K562 (cell line): ENCODE measurements around the gene NFYC. TPM values are rescaled to one million over a fixed set of nuclear protein-coding genes. Genes with fewer than 3 reads are reported as not detected.

ENCODE experiments used
- ATAC-seq: fragments of 200-7000 bp; cut with Tn5 transposase; 3 replicates; pipeline ENCODE4 v1.9.1; 2020; ENCODE audit warnings: moderate library complexity
- BruUV-seq: library from RNA; stranded (reverse); fragments of 400-500 nt; replicated peaks from 2 replicates; lab custom pipeline; 2021; lab: Mats Ljungman, UMichigan
- CTCF ChIA-PET: fragments of 300-600 bp; formaldehyde crosslinking; extraction: SDS; loops from one replicate; lab custom pipeline; 2021; ENCODE audit warnings: low intra/inter-chr PET ratio; lab: Yijun Ruan, JAX
- POLR2A ChIA-PET: fragments of 300-600, 350-650 bp; sonication (Branson Sonifier 250); formaldehyde crosslinking; extraction: SDS; loops from one replicate; lab custom pipeline; 2021; ENCODE audit warnings: antibody characterized with exemption, inconsistent platforms; lab: Yijun Ruan, JAX
- DNase-seq, 4 experiments: peaks; one replicate each; pipeline versions ENCODE4 v3.0.0 to v3.0.0-alpha.2; 2011 to 2018; ENCODE audit warnings: low spot score in 3 of 4, mixed read lengths in 3 of 4; ENCODE audit errors: extremely low read depth in 1 of 4
- FAIRE-seq: peaks from 2 replicates; lab custom pipeline; 2011; peaks lifted over from hg19 to GRCh38; lab: Jason Lieb, UNC
- H2AFZ ChIP-seq: 2 replicates; pipeline ENCODE4 v1.6.0; 2011; ENCODE audit warnings: low read depth, low read length, control low read depth, inconsistent platforms
- H3K27ac ChIP-seq: fragments of 200-600 bp; 3 replicates; pipeline ENCODE4 v1.8.0; 2011; ENCODE audit warnings: low read depth, mild to moderate bottlenecking, control low read depth, inconsistent platforms, low read length, moderate library complexity, mixed read lengths; ENCODE audit errors: extremely low read depth
- H3K27me3 ChIP-seq, 2 experiments: fragments of 300-600 bp in 1 of 2; 2 replicates in 1 of 2; 3 replicates in 1 of 2; pipeline versions ENCODE4 v1.6.0 to v1.8.0; 2011; ENCODE audit warnings: inconsistent platforms in 2 of 2, low read length in 2 of 2, mild to moderate bottlenecking in 1 of 2, mixed read lengths in 1 of 2, moderate library complexity in 1 of 2; ENCODE audit not compliant: control insufficient read depth in 2 of 2, insufficient read depth in 2 of 2
- H3K36me3 ChIP-seq: fragments of 300-600 bp; 3 replicates; pipeline ENCODE4 v1.8.0; 2011; ENCODE audit warnings: mild to moderate bottlenecking, low read length, inconsistent platforms; ENCODE audit not compliant: control insufficient read depth, insufficient read depth
- H3K4me1 ChIP-seq, 2 experiments: fragments of 200-600 bp in 1 of 2; replicated peaks in 1 of 2; 2 replicates in 1 of 2; 3 replicates in 1 of 2; pipeline versions ENCODE4 v1.5.1 to v1.8.0; 2011; ENCODE audit warnings: inconsistent platforms in 2 of 2, low read length in 2 of 2, mild to moderate bottlenecking in 1 of 2, mixed read lengths in 1 of 2, moderate library complexity in 1 of 2; ENCODE audit not compliant: control insufficient read depth in 2 of 2, insufficient read depth in 2 of 2
- H3K4me2 ChIP-seq: 2 replicates; pipeline ENCODE4 v1.6.1; 2011; ENCODE audit warnings: low read length, control low read depth, inconsistent platforms, mixed read lengths; ENCODE audit not compliant: insufficient read depth
- H3K4me3 ChIP-seq: fragments of 200-600 bp; sonication (generic), shearing (Covaris generic); 2 replicates; pipeline ENCODE4 v1.5.1; 2016; ENCODE audit warnings: control low read depth, inconsistent platforms
- H3K79me2 ChIP-seq: fragments of 200-600 bp; 3 replicates; pipeline ENCODE4 v1.8.0; 2011; ENCODE audit warnings: low read length, inconsistent platforms; ENCODE audit not compliant: control insufficient read depth, insufficient read depth
- H3K9ac ChIP-seq, 2 experiments: 2 replicates each; pipeline versions ENCODE4 v1.6.0 to v1.6.1; 2011; ENCODE audit warnings: low read depth in 2 of 2, low read length in 2 of 2, control low read depth in 1 of 2, inconsistent platforms in 1 of 2, mild to moderate bottlenecking in 1 of 2, mixed read lengths in 1 of 2; ENCODE audit not compliant: insufficient read depth in 1 of 2
- H3K9me1 ChIP-seq: one replicate; pipeline ENCODE4 v1.6.0; 2011; ENCODE audit warnings: inconsistent platforms, mild to moderate bottlenecking, low read length, moderate library complexity; ENCODE audit not compliant: control insufficient read depth, insufficient read depth
- H3K9me3 ChIP-seq: replicated peaks from 2 replicates; pipeline ENCODE4 v1.5.1; 2011; ENCODE audit warnings: low read depth, low read length, inconsistent platforms; ENCODE audit not compliant: control insufficient read depth, insufficient read depth
- H4K20me1 ChIP-seq: replicated peaks from 2 replicates; pipeline ENCODE4 v1.6.1; 2011; ENCODE audit warnings: low read length, inconsistent platforms, mixed read lengths; ENCODE audit not compliant: control insufficient read depth, insufficient read depth
- NELFE ChIP-seq: IDR thresholded peaks from 2 replicates; pipeline ENCODE4 v1.6.1; 2011; ENCODE audit warnings: mild to moderate bottlenecking; ENCODE audit not compliant: insufficient read depth, insufficient read length
- NR4A1 ChIP-seq, 2 experiments: fragments of 250-450 bp in 1 of 2; fragments of 450-650 bp in 1 of 2; sonication (Bioruptor Pico) in 1 of 2; IDR thresholded peaks; 2 replicates each; pipeline versions ENCODE4 v1.4.0 to v1.6.1; 2016 to 2020; ENCODE audit warnings: mild to moderate bottlenecking in 2 of 2, missing compliant biosample characterization in 1 of 2, missing genetic modification characterization in 1 of 2, moderate library complexity in 1 of 2
- TCF7 ChIP-seq: sonication (generic); IDR thresholded peaks from 2 replicates; pipeline ENCODE4 v1.6.1; 2016; ENCODE audit warnings: antibody characterized with exemption, borderline replicate concordance
- TFE3 ChIP-seq: fragments of 450-650 bp; formaldehyde crosslinking; IDR thresholded peaks from 2 replicates; pipeline ENCODE4 v1.4.0; 2020; ENCODE audit warnings: mild to moderate bottlenecking, mixed read lengths
- TOE1 ChIP-seq, 2 experiments: fragments of 450-650 bp in 1 of 2; sonication (generic) in 1 of 2; formaldehyde crosslinking in 1 of 2; IDR thresholded peaks; 2 replicates each; pipeline versions ENCODE4 v1.7.1 to v1.8.0; 2016 to 2022; ENCODE audit warnings: borderline replicate concordance in 2 of 2, mild to moderate bottlenecking in 2 of 2, antibody characterized with exemption in 1 of 2, inconsistent platforms in 1 of 2, low read depth in 1 of 2, missing genetic modification reagents in 1 of 2, moderate library complexity in 1 of 2
- ZBTB9 ChIP-seq: fragments of 450-650 bp; formaldehyde crosslinking; IDR thresholded peaks from 2 replicates; pipeline ENCODE4 v1.4.0; 2020; ENCODE audit warnings: mild to moderate bottlenecking, moderate library complexity
- ZNF121 ChIP-seq: sonication (generic); formaldehyde crosslinking; conservative IDR thresholded peaks from 2 replicates; pipeline ENCODE4 v1.8.0; 2022; ENCODE audit warnings: missing genetic modification reagents
- ZNF143 ChIP-seq: sonication (generic); formaldehyde crosslinking; IDR thresholded peaks from 2 replicates; pipeline ENCODE4 v1.9.0; 2022; ENCODE audit warnings: mild to moderate bottlenecking, missing genetic modification reagents
- ZNF445 ChIP-seq: fragments of 250-450 bp; sonication (Bioruptor Pico); IDR thresholded peaks from 2 replicates; pipeline ENCODE4 v1.4.0; 2020; ENCODE audit warnings: low read depth, mild to moderate bottlenecking, moderate library complexity
- ZNF639 ChIP-seq, 2 experiments: fragments of 200-800 bp in 1 of 2; sonication (Bioruptor generic) in 1 of 2; sonication (generic) in 1 of 2; formaldehyde crosslinking in 1 of 2; IDR thresholded peaks in 1 of 2; conservative IDR thresholded peaks in 1 of 2; 2 replicates each; pipeline versions ENCODE4 v1.5.0 to v1.6.1; 2016 to 2020; ENCODE audit warnings: missing compliant biosample characterization in 1 of 2, missing genetic modification characterization in 1 of 2, missing genetic modification reagents in 1 of 2
- WGBS: fragments of 100-300 bp; shearing (Covaris generic); methylation state at CpG from one replicate; pipeline ENCODE4 v1.1.6; 2016; ENCODE audit warnings: low coverage, mixed read lengths; ENCODE audit not compliant: insufficient coverage; ENCODE audit errors: missing lambda C conversion rate; 5-methylcytosine and 5-hydroxymethylcytosine counted together
- in situ Hi-C: fragments of 300-500 bp; cut with MboI; formaldehyde crosslinking; loops from 4 replicates; pipeline ENCODE4 v1.15.0; 2018; ENCODE audit warnings: inconsistent platforms, mixed read lengths
- intact Hi-C: fragments of 100-400 bp; cut with micrococcal nuclease; formaldehyde crosslinking; loops from 2 replicates; pipeline ENCODE4 v1.14.2; 2022
- polyA plus RNA-seq, 8 experiments: library from polyadenylated mRNA; depleted of rRNA in 4 of 8; stranded (reverse) in 5 of 8; unstranded in 3 of 8; fragments of >200 nt; fragmentation: Nextera tagmentation in 2 of 8; fragmentation: Illumina TruSeq in 1 of 8; extraction: Ambion mirVana in 2 of 8; extraction: Trizol in 1 of 8; gene quantifications; 2 replicates each; pipeline versions ENCODE4 v1.2.1 to v1.2.3, GENCODE V29; 2011 to 2014; ENCODE audit warnings: inconsistent platforms in 1 of 8, missing spikeins in 1 of 8
- total RNA-seq, 7 experiments: library from RNA; depleted of rRNA in 6 of 7; stranded (reverse); fragments of >200 nt in 6 of 7; fragmentation: Illumina TruSeq in 2 of 7; extraction: Trizol in 2 of 7; gene quantifications; 2 replicates each; pipeline versions ENCODE4 v1.2.1 to v1.2.3, GENCODE V29; 2011 to 2021; ENCODE audit warnings: low replicate concordance in 1 of 7

The NFYC gene
- total and polyA plus RNA-seq, 9 of the 15 experiments (the other 6 are each of a cell fraction or from before 2014, with no cell fraction given): 4.8 to 59.8 (median 41.1) TPM

GRCh38 chr1:40806240-40806639 is 114.7 kb downstream of the NFYC start (continued):
- TF ChIP-seq ZNF143 (CRISPR knock-in tag) (no peak), TCF7 (no peak), NELFE (no peak), ZNF639 (CRISPR knock-in tag; conservative IDR thresholded peaks at IDR 0.05 in 1 of 2, IDR thresholded peaks at IDR 0.05 in 1 of 2) (no peak)

GRCh38 chr1:40806731-40807695 is 115.5 kb downstream of the NFYC start:
- H3K4me1 ChIP-seq: peaks cover 46 to 62% of the 10 kb centered on the region in 2 experiments
- peak in 3 of 4 experiments; percentile 45 to 51 (median 50) for DNase-seq
- TF ChIP-seq TOE1 (IDR thresholded peaks at IDR 0.05; ENCODE audit: borderline replicate concordance): 0 out of 2 replicates have a peak, but pooled peaks have one; percentile 66
- no peak for TF ChIP-seq TOE1 (CRISPR knock-in tag; IDR thresholded peaks at IDR 0.05; ENCODE audit: borderline replicate concordance, low read depth)
- no peak for TF ChIP-seq ZBTB9 (CRISPR knock-in tag)
- TF ChIP-seq ZNF445 (CRISPR knock-in tag): no peak
- no peak for TF ChIP-seq ZNF121
- peak; percentile 83 for TF ChIP-seq TFE3 (CRISPR knock-in tag)
- no peak for TF ChIP-seq NR4A1 (CRISPR knock-in tag; IDR thresholded peaks at IDR 0.05)
- TF ChIP-seq NR4A1 (tag; IDR thresholded peaks at IDR 0.05): no peak

More at GRCh38 chr1:40806731-40807695, 115.5 kb downstream of the NFYC start:
- ChIA-PET CTCF (no interaction called here), POLR2A (interaction anchor here (0.6 to 1.4 kb wide), 7 partner anchors 10 to 633 kb away, joined by 3 to 5 read pairs (median 4); no protein-coding TSS in a partner anchor)
- 58% methylated on average over 20 of the region's 20 CpGs for WGBS
- Histone ChIP-seq H3K79me2 (no peaks in the 10 kb centered on the region), H3K36me3 (no peaks in the 10 kb centered on the region), H2AFZ (no peak overlapping the region), H3K4me2 (no peak overlapping the region), H4K20me1 (no peaks in the 10 kb centered on the region; the same call in 1 of the 2 replicates), H3K9me1 (peaks cover 3% of the 10 kb centered on the region), H3K9ac (peak overlapping the region in 1 of 2 experiments; percentile 65; a peak in 2 of 4 replicates), H3K9me3 (no peaks in the 10 kb centered on the region), H3K4me3 (no peak overlapping the region), H3K27ac (no peak overlapping the region), H3K27me3 (no peaks in the 10 kb centered on the region)
- intact Hi-C loops: no loop called here
- ATAC-seq (no peak), FAIRE-seq (no peak)
- in situ Hi-C loops: no loop called here
- no TSS peak for BruUV-seq
